ENCODE data around the gene ERICH6B.
A peak's percentile ranks its signal among the peaks of the same experiment; 100 is the strongest.

The ERICH6B gene

DNA sequence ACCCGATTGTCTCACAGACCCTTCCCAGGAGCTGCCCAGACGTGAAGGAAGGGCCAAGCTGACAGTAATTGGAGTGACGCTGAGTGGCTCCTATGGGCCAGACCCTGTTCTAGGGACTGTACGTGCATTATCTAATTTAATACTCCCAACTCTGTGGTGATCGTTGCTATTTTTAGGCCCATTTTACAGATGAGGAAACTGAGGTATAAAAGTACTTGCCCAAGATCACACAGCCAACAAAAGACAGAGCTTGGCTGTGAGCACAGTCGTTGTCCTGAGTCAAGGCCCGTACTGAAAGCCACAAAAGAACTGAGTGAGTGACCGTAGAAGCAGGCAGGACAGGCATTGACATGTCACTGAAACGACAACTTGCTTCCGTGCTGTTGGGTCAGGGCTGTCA, 74.7 kb downstream of the ERICH6B start:
- DNase-seq: no peak

DNA sequence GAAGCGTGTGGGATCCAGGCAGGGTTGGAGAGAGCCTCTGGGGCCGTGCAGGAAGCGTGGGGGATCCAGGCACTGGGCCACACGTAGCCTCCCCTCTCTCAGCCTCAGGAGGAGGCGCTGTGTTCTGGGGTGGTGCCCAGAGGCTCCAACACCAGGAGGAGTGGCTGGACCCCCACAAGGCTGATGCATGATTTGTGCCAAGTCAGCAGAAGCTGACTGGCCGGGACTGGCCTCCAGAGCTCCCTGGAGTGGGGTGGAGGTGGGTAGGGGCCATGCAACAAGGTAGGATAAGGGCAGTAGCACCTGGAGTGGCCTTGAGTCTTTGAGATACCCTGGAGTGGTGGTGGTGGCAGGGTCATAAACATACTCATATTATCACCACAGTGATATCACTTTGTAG, 75.3 kb downstream of the ERICH6B start:
- no peak for DNase-seq

DNA sequence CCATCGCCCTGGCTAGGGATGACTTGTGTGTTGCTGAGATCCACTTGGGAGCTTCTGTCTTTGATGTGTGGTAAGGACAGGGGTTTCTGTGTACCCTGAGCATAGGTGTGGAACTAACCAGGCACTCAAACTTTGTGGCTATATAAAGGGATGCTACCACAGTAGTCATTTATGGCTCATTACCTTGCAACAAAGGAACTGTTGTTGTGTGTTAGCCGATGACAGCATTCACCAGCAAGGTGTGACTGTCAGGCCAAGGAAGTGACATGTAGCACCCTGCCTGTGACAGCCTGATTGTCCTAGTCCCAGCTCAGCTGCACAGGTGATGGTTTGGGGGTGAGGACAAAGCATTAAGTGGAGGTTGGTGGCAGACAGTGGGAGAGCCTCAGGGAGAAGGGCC, 77.2 kb downstream of the ERICH6B start:
- no peak for DNase-seq

GRCh38 chr13:45537516-45537915, 78.0 kb downstream of the ERICH6B start:
- DNase-seq: peak; percentile 14

DNA sequence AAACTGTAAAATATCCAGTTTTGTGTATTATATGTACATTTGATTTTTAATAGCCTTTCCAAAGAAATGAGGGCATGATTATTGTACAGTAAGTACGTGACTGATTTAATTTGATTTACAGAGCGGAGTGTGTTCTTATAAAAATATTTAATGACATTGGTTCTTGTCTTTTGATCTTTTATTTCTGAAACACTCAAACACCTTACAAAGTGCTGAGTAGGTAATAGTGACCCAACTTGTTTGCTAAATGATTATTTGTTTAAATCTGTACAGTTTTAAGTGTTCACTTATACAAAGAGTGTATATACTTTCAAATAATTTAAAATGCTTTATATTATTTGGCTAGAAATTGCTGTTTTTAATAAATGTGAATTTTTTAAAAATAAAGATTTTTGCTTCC, 79.3 kb downstream of the ERICH6B start:
- DNase-seq: no peak

DNA sequence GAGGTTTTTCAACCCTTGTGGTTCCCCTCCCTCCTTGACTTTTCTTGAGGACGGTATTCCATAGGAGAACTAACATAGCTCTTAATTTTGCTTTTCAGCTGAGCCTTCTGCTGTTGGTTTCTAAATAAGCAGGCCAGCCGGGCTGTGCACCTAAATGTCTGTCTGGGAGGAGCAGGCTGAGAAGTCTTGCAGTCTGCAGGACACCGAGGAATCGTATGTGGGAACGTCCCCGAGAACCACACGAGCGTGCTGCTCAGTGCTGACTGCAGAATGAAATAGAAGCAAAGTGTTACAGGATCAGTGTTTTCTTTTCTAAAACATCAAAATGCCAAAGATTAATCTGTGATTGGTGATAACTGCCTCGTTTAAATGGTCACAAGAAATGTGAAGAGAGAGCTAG, 80.9 kb downstream of the ERICH6B start:
- no peak for DNase-seq

GRCh38 chr13:45529758-45530157, 85.8 kb downstream of the ERICH6B start:
- no peak for DNase-seq

- DNase-seq: no peak
Observed at GRCh38 chr13:45527699-45528462, 87.7 kb downstream of the ERICH6B start.

- DNase-seq: peak; percentile 36
Observed at GRCh38 chr13:45522571-45522970, 93.0 kb downstream of the ERICH6B start.

DNA sequence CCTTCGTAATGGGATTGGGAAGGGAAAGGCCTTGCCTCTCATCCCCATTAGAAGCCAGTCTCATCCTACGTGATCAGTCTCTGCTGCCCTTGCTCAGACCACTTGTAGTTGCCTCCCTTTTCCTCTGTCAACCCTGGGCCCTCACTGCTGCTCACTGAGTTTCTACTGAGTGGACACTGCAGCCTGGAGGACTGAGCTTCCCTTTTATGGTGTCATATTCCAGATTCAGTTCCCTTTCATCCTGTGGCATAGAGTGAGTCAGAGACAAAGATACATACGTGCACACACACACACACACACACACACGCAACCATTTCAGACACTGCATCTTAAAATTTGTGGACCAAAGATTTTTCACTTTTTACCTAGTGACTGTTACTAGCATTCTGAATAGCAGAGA, 94.2 kb downstream of the ERICH6B start:
- peak; percentile 76 for DNase-seq

GRCh38 chr13:45519493-45519892, 96.0 kb downstream of the ERICH6B start:
- DNase-seq: no peak

DNA sequence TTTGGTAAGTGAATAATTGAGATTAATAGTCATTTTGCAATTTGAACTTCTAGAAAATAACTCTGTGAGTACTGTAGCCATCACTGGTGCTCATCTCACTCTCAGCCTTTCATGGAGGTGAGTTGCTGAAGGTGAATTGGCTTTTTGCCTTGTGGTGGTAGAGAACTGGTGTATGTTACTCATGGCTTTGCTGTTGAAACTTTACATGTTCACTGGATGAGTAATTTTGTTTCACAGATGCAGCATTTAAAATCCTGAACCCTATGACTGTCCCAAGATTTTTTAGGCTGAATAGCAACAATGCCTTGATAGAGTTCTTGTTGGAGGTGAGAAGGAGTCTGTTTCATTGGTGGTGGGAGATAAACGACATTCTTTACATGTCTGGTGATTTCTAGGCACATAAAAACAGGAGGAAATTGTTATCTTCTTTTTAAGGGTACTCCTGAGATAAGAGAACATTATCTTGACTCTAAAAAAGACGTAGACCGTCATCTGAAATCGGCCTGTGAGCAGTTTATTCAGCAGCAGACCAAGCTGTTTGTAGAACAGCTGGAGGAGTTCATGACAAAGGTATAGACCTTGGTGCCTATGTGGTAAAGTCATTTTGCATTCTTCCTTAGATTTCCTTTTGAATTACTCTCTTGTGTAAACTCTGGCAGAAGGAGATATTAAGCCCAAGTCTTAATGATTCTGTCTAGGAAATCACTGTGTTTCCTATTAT, 96.9 kb downstream of the ERICH6B start:
- no peak for DNase-seq

GRCh38 chr13:45516757-45517156, 98.8 kb downstream of the ERICH6B start:
- no peak for DNase-seq

- DNase-seq: no peak
Observed at GRCh38 chr13:45512098-45512496, 103.4 kb downstream of the ERICH6B start.

DNA sequence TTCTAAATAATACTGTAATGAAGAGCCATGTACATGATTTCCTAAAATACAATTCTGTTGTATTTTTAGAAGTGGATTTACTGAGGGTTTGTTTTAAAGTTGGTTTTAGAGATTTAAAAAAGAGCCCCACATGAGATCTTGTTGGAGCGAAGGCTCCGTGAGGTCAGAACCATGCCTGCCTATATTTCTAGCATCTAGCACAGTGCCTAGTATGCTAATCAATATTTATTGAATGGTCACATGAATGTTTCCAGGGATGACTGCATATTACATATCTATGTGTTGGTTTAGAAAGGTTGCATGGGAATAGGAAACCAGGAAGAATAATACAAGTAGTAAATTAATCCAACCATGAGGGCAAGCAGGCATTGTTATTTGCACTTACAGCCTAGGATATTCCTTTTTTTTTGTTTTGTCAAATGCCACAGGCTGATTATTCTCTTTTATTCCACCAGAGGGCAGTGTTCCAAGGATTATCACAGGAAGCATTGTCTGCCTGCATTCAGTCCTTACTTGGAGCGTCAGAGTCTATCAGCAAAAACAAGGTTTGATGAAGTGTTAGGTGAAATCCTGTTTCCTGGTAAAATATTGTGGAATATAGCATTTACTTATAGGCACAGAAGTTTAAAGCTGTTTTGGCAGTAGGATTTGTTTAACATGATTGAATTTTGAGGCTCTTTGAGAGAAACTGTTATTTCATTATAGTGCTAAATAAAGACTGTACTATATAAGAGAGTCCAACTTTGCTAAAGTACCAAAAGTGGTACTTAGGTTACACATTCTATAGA, 104.0 kb downstream of the ERICH6B start:
- peak; percentile 70 for DNase-seq

GRCh38 chr13:45510672-45511071, 104.9 kb downstream of the ERICH6B start:
- DNase-seq: no peak

GRCh38 chr13:45508776-45509175, 106.8 kb downstream of the ERICH6B start:
- DNase-seq: no peak

DNA sequence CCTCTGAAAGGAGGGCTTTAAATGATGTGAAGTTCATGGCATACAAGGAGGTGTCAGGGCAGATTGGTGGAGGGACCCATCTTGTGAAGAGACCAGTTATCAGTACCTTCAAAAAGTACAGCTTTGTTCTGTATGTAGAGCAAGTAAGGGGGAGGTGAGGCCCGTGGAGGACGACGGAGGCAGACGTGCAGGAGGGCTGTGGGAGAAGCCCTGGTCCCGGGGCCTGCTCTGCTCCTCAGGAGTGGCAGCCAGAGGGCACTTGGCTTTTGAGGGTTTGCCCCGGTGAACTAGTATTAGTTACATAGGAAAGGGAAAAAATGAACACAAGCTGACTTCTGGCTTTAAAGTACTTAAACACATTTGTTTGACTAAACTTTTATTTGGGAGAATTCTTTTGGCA, 108.7 kb downstream of the ERICH6B start:
- DNase-seq: no peak

GRCh38 chr13:45503658-45504057, 111.9 kb downstream of the ERICH6B start:
- no peak for DNase-seq

- peak; percentile 9 for DNase-seq
Observed at GRCh38 chr13:45501175-45501526, 114.4 kb downstream of the ERICH6B start.

DNA sequence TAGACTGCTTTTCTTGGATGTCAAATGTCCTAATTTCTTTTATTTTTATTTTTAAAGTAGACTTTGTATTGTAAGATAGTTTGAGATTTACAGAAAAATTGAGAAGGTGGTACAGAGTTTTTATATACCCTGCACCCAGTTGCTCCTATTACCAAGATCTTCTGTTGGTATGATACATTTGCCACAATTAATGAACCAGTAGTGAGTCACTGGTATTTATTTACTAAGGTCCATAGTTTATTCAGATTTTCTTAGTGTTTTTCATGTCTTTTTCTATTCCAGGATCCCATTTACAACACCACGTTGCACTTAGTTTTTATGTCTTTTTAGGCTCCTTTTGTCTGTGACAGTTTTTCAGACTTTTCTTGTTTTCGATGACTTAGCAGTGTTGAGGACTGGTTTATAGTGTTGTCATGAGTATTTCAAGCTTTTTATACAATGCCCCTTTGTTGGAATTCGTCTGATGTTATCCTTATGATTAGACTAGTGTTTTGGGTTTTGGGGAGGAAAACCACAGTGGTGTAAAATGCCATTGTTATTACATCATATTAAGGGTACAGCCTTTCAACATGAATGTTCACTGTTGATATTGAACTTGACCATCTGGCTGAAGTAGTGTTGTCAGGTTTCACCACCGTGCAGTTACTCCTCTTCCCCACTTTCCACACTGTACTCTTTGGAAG, 114.9 kb downstream of the ERICH6B start:
- peak; percentile 90 for DNase-seq

- no peak for DNase-seq
Observed at GRCh38 chr13:45496942-45497341, 118.6 kb downstream of the ERICH6B start.

- DNase-seq: peak; percentile 57
Observed at GRCh38 chr13:45492538-45492937, 123.0 kb downstream of the ERICH6B start.
